GM12878 (cell line): Measurements from ENCODE around the gene NUP214. TPM values are rescaled to one million over a fixed set of nuclear protein-coding genes. Genes with fewer than 3 reads are reported as not detected.

Source experiments
- ASH2L ChIP-seq: fragments of 300-600, 200-600 bp; sonication (generic); IDR thresholded peaks from 2 replicates; pipeline ENCODE4 v1.6.1; 2017; ENCODE audit warnings: low read depth, mild to moderate bottlenecking, borderline replicate concordance
- BHLHE40 ChIP-seq, 2 experiments: fragments of 450-650 bp in 1 of 2; IDR thresholded peaks; 2 replicates each; pipeline ENCODE4 v1.6.1; 2011 to 2017; ENCODE audit warnings: low read depth in 2 of 2, borderline replicate concordance in 1 of 2, improper control_type of control experiment in 1 of 2, low read length in 1 of 2, mild to moderate bottlenecking in 1 of 2
- CEBPZ ChIP-seq: fragments of 150-350 bp; IDR thresholded peaks from 2 replicates; pipeline ENCODE4 v1.6.1; 2016; ENCODE audit warnings: low read depth, low read length
- CTCF ChIP-seq, 3 experiments: IDR thresholded peaks in 2 of 3; conservative IDR thresholded peaks in 1 of 3; 2 replicates each; pipeline ENCODE4 v1.5.1; 2011; ENCODE audit warnings: low read depth in 3 of 3, low read length in 3 of 3, mild to moderate bottlenecking in 3 of 3, control low read depth in 2 of 3, moderate library complexity in 2 of 3, inconsistent platforms in 1 of 3, mixed read lengths in 1 of 3; ENCODE audit not compliant: control insufficient read depth in 2 of 3, insufficient read depth in 1 of 3; ENCODE audit errors: extremely low read depth in 1 of 3
- ETV6 ChIP-seq, 2 experiments: fragments of 450-650 bp in 1 of 2; IDR thresholded peaks in 1 of 2; conservative IDR thresholded peaks in 1 of 2; 2 replicates each; pipeline ENCODE4 v1.6.1; 2014; ENCODE audit warnings: antibody characterized with exemption in 1 of 2, borderline replicate concordance in 1 of 2, low read depth in 1 of 2, mild to moderate bottlenecking in 1 of 2, moderate library complexity in 1 of 2
- HDAC6 ChIP-seq: fragments of 200-600 bp; sonication (generic); IDR thresholded peaks from one replicate; pipeline ENCODE4 v1.8.0; 2017; ENCODE audit warnings: antibody characterized with exemption; ENCODE audit not compliant: unreplicated experiment
- NBN ChIP-seq: fragments of 450-650 bp; IDR thresholded peaks from 2 replicates; pipeline ENCODE4 v1.6.1; 2016
- NFXL1 ChIP-seq: fragments of 450-650 bp; IDR thresholded peaks from 2 replicates; pipeline ENCODE4 v1.6.1; 2017; ENCODE audit warnings: antibody characterized with exemption, mild to moderate bottlenecking, borderline replicate concordance
- NFYA ChIP-seq: IDR thresholded peaks from 2 replicates; pipeline ENCODE4 v1.6.1; 2011; ENCODE audit warnings: low read depth, mild to moderate bottlenecking, low read length, improper control_type of control experiment, borderline replicate concordance
- NR2C1 ChIP-seq: fragments of 450-650 bp; IDR thresholded peaks from 2 replicates; pipeline ENCODE4 v1.6.1; 2017; ENCODE audit warnings: antibody characterized with exemption, mild to moderate bottlenecking, moderate library complexity
- PKNOX1 ChIP-seq: fragments of 450-650 bp; IDR thresholded peaks from 2 replicates; pipeline ENCODE4 v1.6.1; 2016; ENCODE audit warnings: mild to moderate bottlenecking
- RAD51 ChIP-seq: fragments of 450-650 bp; IDR thresholded peaks from 2 replicates; pipeline ENCODE4 v1.6.1; 2016; ENCODE audit warnings: moderate library complexity, mild to moderate bottlenecking, inconsistent platforms
- TCF3 ChIP-seq: IDR thresholded peaks from 2 replicates; pipeline ENCODE4 v1.6.1; 2012; ENCODE audit warnings: low read depth, mild to moderate bottlenecking, low read length, borderline replicate concordance; ENCODE audit not compliant: insufficient read depth
- ZNF687 ChIP-seq: fragments of 450-650 bp; IDR thresholded peaks from 2 replicates; pipeline ENCODE4 v1.6.1; 2017; ENCODE audit warnings: mild to moderate bottlenecking, moderate library complexity
- ZSCAN29 ChIP-seq: fragments of 450-650 bp; IDR thresholded peaks from 2 replicates; pipeline ENCODE4 v1.6.1; 2017; ENCODE audit warnings: mild to moderate bottlenecking, moderate library complexity
- polyA plus RNA-seq, 11 experiments: library from polyadenylated mRNA; depleted of rRNA in 4 of 11; unstranded in 6 of 11; stranded (reverse) in 5 of 11; fragments of >200 nt; fragmentation: Nextera tagmentation in 4 of 11; fragmentation: Illumina TruSeq in 1 of 11; extraction: Ambion mirVana in 4 of 11; extraction: Trizol in 1 of 11; gene quantifications; 1 replicate in 1 of 11; 2 replicates in 10 of 11; pipeline versions ENCODE4 v1.2.1 to v1.2.3, GENCODE V29; 2011 to 2016; ENCODE audit warnings: inconsistent platforms in 2 of 11, missing spikeins in 2 of 11, low read depth in 1 of 11
- total RNA-seq, 4 experiments: library from RNA; depleted of rRNA in 3 of 4; stranded (reverse); fragments of >200 nt in 3 of 4; fragmentation: Illumina TruSeq in 1 of 4; extraction: Trizol in 1 of 4; gene quantifications; 2 replicates each; pipeline versions ENCODE4 v1.2.1 to v1.2.3, GENCODE V29; 2013 to 2021
- TF ChIP-seq, protein P1 (sequence below): fragments of 450-650 bp; IDR thresholded peaks from 2 replicates; pipeline ENCODE4 v1.6.1; 2017; ENCODE audit warnings: antibody characterized with exemption, mild to moderate bottlenecking, moderate library complexity

The NUP214 gene
- total and polyA plus RNA-seq, 10 of the 15 experiments (the other 5 are each of a cell fraction or from before 2014, with no cell fraction given): 11.7 to 53.8 (median 17.6) TPM

DNA sequence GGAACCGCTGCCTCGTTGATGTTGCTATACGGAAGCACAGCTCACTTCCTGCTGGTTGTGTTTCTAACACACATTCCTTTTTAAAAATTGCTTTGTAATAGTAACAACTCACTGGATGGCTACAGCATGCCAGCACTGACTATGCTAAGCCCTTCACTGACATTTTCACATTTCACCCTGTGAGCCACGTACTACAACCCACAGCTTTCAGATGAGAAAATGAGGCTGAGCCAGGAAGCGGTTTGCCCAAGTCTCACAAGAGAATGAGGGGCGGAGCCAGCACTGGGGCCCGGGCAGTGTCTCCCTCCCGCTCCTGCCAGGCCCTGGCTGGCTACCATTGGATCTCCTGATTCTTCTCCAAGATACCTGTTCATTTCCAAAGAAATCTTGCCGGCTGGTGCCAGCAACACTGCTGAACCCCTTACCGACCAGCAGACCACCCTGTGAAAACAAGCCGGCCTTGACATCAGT lies 112.6 kb downstream of the NUP214 start (continued):
- no peak for TF ChIP-seq CTCF (IDR thresholded peaks at IDR 0.05 in 2 of 3, conservative IDR thresholded peaks at IDR 0.05 in 1 of 3; ENCODE audit: control insufficient read depth in 2 of 3, extremely low read depth in 1 of 3, insufficient read depth in 1 of 3, low read depth in 3 of 3, low read length in 3 of 3)
- TF ChIP-seq ASH2L: no peak
- TF ChIP-seq CEBPZ: no peak
- no peak for TF ChIP-seq ETV6 (conservative IDR thresholded peaks at IDR 0.05 in 1 of 2, IDR thresholded peaks at IDR 0.05 in 1 of 2; ENCODE audit: borderline replicate concordance in 1 of 2, low read depth in 1 of 2)
- no peak for TF ChIP-seq BHLHE40 (IDR thresholded peaks at IDR 0.05; ENCODE audit: borderline replicate concordance in 1 of 2, low read depth in 2 of 2, low read length in 1 of 2)
- no peak for TF ChIP-seq NBN
- TF ChIP-seq, protein P1, sequence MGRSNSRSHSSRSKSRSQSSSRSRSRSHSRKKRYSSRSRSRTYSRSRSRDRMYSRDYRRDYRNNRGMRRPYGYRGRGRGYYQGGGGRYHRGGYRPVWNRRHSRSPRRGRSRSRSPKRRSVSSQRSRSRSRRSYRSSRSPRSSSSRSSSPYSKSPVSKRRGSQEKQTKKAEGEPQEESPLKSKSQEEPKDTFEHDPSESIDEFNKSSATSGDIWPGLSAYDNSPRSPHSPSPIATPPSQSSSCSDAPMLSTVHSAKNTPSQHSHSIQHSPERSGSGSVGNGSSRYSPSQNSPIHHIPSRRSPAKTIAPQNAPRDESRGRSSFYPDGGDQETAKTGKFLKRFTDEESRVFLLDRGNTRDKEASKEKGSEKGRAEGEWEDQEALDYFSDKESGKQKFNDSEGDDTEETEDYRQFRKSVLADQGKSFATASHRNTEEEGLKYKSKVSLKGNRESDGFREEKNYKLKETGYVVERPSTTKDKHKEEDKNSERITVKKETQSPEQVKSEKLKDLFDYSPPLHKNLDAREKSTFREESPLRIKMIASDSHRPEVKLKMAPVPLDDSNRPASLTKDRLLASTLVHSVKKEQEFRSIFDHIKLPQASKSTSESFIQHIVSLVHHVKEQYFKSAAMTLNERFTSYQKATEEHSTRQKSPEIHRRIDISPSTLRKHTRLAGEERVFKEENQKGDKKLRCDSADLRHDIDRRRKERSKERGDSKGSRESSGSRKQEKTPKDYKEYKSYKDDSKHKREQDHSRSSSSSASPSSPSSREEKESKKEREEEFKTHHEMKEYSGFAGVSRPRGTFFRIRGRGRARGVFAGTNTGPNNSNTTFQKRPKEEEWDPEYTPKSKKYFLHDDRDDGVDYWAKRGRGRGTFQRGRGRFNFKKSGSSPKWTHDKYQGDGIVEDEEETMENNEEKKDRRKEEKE: no peak
- no peak for TF ChIP-seq HDAC6
- TF ChIP-seq PKNOX1: no peak; the same call in 1 of the 2 replicates
- TF ChIP-seq NFXL1: no peak
- no peak for TF ChIP-seq NFYA
- TF ChIP-seq NR2C1: no peak
- no peak for TF ChIP-seq ZSCAN29
- TF ChIP-seq TCF3: no peak
- TF ChIP-seq ZNF687: peak; percentile 92
- TF ChIP-seq RAD51: no peak
